Myocyte (in vitro differentiated cells): ENCODE results near the gene RINT1. TPM values are rescaled to one million over a fixed set of nuclear protein-coding genes. Genes with fewer than 3 reads are reported as not detected.
A peak's percentile ranks its signal among the peaks of the same experiment; 100 is the strongest.
"Not testable (repeated sequence)": the region's sequence is repeated elsewhere in the genome, so short reads cannot be mapped to it uniquely, and the experiment has no call there.

Experiments used
- DNase-seq: peaks from one replicate; pipeline ENCODE4 v3.0.0-alpha.2; 2012; ENCODE audit warnings: low read depth
- total RNA-seq: library from RNA; depleted of rRNA; stranded (reverse); fragments of >200 nt; gene quantifications from 2 replicates; pipeline ENCODE4 v1.2.3, GENCODE V29; 2014

The RINT1 gene
- total RNA-seq, 1 donor from 2014 or later, result 19.1 TPM

DNA sequence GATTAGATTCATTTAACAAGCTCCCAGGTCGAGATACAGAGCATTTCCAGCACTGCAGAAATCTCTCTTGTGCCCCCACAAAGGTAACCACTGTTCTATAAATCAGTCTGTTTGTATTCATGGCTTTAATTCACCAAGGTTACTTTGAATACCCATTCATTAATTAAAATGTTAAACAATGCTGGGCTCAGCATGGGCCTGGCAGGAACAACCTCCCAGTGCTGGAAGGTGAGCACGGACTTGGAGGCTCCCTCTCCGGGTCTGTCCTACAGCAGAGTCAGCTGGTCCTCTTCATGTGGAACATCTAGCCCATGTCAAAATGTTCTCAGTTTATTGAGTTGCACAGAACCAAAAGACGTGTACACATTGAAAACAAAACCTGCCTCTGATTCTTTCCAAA, 64.9 kb downstream of the RINT1 start:
- DNase-seq, result no peak

DNA sequence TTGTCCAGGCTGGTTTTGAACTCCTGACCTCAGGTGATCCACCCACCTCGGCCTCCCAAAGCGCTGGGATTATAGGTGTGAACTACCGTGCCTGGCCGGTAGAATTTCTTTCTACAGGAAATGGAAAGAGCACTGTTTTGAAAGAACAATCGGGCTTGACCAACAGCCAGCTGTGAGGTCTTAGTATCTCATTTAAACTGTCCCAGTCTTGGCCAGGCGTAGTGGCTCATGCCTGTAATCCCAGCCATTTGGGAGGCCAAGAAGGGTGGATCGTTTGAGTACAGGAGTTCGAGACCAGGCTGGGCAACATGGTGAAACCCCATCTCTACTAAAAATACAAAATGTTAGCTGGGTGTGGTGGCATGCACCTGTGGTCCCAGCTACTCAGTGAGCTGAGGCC, 67.1 kb downstream of the RINT1 start:
- not testable (repeated sequence) for DNase-seq

DNA sequence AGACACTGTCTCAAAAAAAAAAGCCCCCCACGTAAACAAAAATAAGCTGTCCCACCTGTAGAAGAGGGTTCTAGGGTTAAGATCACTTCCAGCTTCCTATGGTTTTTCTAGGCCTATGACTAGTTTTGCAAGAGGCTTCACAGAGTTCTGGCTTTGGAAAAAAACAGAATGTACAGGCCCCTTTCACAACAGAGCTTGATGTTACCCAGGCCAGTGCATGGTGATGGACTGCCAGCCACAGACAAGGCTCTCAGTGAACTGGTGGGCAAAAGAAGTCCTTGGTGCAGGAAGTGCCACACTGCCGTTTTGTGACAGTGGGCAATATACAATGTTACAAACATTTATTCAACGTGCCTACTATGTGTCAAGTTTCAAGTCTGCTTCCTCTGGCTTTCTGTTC, 67.5 kb downstream of the RINT1 start:
- no peak for DNase-seq

DNA sequence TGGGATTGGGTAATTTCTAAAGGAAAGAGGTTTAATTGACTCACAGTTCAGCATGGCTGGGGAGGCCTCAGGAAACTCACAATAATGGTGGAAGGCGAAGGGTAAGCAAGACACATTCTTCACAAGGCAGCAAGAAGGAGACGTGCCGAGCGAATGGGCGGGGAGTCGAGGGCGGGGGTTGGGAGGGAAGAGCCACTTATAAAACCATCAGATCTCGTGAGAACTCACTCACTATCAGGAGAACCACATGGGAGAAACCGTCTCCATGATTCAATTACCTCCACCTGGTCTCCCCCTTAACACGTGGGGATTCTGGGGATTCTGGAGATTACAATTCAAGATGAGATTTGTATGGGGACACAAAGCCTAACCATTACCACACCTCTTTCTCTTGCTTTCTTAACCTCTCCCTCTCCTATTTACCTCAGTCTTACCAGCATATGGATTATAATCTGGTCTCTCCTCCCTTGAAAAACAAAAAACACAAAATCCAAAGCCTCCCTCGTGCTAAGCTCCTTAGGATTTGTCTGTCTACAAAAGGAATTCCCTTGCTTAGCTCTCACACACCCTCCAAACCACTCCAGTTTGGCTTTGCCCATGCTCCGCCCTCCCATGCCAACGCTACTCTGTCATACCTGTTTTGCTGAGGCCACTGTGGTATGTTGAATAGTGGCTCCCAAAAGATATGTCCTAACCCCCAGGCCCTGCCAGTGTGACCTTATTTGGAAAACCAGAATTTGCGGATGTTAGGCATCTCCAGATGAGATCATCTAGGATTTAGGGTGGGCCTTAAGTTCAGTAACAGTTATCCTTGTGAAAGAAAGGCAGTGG, 68.9 kb downstream of the RINT1 start:
- DNase-seq, result peak; percentile 61

DNA sequence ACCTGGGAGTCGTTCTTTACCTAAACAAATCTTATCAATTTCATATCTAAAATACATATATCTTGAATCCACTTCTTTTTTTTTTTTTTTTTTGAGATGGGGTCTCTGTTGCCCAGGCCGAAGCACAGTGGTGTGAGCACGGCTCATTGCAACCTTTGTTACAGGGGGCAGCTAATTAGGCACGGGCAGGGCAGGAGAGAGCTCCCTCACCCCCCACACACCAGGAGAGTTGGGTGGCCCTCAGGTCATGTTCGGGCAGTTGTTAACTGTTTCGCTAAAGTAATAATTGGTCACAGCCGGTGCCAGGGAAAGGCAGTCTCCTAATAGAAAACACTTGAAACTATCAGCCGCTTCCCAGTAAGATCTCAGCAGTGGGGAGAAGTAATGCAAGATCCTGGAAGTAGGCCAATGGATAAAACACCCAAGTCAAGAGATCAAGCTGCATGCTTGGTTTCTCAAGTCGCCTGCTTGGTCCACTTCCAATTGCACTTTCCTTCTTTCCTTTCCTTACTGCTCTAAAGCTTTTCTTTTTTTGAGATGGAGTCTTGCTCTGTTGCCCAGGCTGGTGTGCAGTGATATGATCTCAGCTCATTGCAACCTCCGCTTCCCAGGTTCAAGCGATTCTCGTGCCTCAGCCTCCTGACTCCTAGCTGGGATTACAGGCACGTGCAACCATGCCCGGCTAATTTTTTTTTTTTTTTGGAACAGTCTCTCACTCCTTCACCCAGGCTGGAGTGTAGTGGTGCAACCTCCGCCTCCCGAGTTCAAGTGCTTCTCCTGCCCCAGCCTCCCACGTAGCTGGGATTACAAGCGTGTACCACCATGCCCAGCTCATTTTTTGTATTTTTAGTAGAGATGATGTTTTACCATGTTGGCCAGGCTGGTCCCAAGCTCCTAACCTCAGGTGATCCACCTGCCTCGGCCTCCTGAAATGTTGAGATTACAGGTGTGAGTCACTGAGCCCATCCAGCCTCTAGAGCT, 70.6 kb downstream of the RINT1 start:
- DNase-seq, result no peak

DNA sequence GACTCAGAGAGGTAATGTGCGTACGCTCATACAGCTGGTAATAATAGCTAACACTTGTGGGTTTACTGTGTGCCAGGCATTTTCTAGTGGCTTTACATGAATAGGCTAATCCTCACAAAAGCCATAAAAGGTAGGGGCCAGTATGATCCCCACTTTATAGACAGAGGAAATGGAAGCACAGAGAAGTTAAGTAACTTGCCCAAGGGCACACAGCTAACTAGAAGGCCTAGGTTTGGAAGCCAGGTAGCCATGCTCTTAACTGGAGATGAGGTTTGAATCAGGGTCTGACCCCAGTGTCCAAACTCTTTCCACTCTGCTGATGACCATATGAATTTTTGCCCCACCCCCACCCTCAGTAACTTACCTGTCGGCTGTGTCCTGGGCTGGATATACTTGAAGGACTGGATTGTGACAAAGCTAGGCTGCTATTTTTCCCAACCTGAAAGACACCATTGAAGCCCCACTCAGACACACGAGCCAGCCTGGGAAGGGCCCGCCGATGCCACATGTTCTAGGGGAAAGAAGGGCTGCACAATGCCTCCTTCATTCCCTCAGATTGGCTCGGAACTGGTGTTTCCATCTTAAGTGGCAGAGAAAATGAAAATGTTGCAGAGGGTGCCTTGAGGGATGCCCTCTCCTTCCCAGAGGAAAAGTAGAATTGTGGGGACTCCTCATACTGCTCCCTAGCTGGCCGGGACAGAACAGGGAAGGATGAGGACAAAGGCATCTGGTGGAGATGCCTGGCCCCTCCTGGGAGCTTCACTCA, 78.3 kb downstream of the RINT1 start:
- no peak for DNase-seq

DNA sequence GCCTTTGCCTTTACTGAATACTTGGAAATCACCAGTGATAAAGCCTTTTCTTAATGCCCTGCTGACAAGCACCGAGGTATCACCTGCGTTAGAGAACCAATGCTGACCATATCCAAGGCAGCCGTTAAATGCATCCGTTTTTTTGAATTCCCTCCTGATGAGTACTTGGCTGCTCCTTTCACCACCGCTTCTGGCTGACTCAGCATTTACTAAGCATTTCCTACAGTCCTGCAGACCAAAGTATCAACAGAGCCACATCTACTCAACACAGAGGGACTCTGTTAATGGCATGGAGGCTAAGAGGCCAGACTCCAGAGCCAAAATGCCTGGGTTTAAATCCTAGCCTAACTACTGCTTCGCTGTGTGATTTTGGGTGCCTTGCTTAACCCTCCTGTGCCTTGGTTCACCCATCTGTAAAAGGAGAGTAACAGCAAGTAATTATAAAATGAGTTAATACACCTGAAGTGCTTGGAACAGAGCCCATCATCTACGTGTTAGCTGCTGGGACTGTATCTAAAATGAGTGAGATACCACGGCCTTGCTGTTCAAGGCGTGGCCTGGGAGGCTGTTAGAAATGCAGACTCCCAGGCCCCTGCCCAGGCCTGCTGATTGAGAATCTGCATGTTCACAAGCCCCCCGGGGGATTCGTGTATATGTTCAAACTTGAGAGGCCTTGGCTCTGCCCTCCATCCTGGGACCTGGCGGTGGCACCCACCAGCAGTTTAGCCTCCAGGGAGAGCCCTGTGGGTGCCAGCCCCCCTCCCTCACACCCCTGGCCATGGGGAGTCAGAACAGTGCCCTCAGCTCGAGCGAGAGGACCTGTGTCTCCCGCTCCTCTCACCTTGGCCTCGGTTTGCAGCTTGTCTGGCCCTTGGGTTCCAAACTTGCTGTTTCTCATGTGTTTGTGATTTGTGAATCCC, 80.1 kb downstream of the RINT1 start:
- no peak for DNase-seq

DNA sequence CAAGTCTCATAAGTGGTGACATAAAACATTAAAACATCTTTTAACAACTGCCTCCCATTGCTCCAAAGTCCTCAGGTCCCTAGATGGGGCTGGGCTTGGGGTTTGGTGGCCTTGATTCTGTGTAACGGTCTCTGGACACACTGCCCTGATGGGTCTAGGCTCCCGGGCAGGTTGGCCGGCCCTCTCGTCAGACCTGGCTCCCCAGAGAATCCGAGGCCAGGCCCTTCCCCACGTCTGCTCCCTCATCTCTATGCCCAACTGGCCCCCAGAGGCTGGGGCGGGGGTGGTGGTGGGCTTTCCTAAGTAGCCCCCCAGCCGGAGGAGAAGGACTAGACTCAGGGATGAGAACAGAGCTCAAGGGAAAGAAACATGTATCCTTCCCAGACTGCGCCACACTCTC, 80.8 kb downstream of the RINT1 start:
- no peak for DNase-seq

DNA sequence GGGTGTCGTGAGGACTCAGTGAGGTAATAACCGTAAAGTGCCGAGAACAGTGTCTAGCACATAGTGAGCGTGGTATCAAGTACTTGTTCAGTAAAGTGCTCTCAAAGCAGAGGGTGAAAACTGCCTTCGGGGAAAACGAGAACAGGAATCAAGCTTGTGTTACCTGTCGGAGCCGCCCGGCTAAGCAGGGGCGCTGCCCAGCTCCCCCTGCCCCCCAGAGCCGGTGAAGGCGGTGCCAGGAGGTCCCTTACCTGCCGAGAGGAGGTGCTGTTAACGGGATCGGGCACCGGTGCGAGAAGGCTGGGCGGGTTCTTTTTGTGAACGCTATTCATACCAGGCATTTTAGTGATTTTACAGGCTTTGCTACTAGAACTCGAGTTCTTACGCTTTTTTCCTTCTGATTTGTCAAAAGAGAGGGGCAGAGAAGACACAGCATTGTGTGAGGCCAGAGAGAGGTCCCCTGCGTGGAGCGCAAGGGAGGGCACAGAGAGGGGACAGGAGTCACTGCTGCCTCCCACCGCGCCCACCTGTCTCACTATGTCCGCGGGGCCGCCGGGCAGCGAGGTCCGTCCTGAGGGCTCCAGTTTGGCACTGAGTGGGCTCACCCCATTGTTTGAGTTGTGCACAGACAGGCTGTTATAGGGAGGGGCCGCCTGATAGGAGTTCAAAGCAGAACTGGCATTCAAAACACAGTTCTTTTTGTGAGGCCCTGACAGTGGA, 81.8 kb downstream of the RINT1 start:
- DNase-seq, result no peak

DNA sequence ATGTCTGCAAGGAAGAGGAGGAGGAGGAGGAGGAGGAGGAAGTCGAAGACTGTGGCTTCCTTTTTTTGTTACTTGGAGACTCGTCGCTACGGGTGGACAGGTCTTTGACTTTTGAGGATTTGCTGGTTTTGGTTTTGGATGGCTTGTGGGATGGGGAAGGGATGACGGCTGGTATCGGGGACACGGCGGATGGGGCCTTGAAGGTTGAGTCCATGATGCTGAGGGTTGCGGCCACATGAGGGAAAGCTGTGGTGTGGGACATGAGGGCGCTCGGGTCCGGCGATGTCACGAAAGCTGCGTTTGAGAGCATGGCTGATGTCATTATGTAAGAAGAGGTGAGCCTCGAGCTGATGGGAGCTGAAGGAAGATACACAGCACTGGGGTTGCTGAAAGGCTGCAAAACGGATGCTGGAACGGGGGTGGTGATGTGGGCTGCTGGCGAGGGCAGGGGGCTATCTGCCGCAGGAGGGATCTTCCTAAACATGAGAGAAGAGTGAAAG, 82.4 kb downstream of the RINT1 start:
- DNase-seq, result no peak

Other genes starting within 250 kb of the RINT1 start
- gene SRPK2, start 143.3 kb upstream of the RINT1 start, total RNA-seq, result 69.8 and 71.4 TPM in 2 replicates
- gene PUS7, start 9.9 kb upstream of the RINT1 start, total RNA-seq, result 22.3 and 38.5 TPM in 2 replicates
- gene EFCAB10, start 49.3 kb downstream of the RINT1 start, total RNA-seq, result 0.42 TPM in 1 of 2 replicates, not detected in the other